H9 (cell line): Measurements from ENCODE around the gene MAST4. TPM values are rescaled to one million over a fixed set of nuclear protein-coding genes. Genes with fewer than 3 reads are reported as not detected.

ENCODE experiments used
- DNase-seq: peaks from one replicate; pipeline ENCODE4 v3.0.0-alpha.2; 2017
- H2AFZ ChIP-seq: one replicate; pipeline ENCODE4 v1.6.1; 2013; ENCODE audit warnings: mild to moderate bottlenecking, low read length, control low read depth, moderate library complexity
- H2AK5ac ChIP-seq: 2 replicates; pipeline ENCODE4 v1.6.1; 2013; ENCODE audit warnings: low read length, control low read depth, mixed read lengths; ENCODE audit not compliant: insufficient read length
- H2BK120ac ChIP-seq: one replicate; pipeline ENCODE4 v1.6.1; 2013; ENCODE audit warnings: low read depth, mild to moderate bottlenecking, low read length, control low read depth, inconsistent platforms; ENCODE audit not compliant: poor library complexity, severe bottlenecking
- H2BK12ac ChIP-seq: 2 replicates; pipeline ENCODE4 v1.6.1; 2013; ENCODE audit warnings: low read length, control low read depth, mixed read lengths, low read depth; ENCODE audit not compliant: insufficient read length
- H2BK15ac ChIP-seq: 2 replicates; pipeline ENCODE4 v1.6.1; 2013; ENCODE audit warnings: low read depth, low read length, control low read depth
- H2BK20ac ChIP-seq: one replicate; pipeline ENCODE4 v1.6.1; 2013; ENCODE audit warnings: low read depth, mild to moderate bottlenecking, low read length, control low read depth, inconsistent platforms; ENCODE audit not compliant: poor library complexity, severe bottlenecking
- H2BK5ac ChIP-seq: 2 replicates; pipeline ENCODE4 v1.6.1; 2013; ENCODE audit warnings: low read length, control low read depth, mixed read lengths; ENCODE audit not compliant: insufficient read length
- H3K14ac ChIP-seq: 2 replicates; pipeline ENCODE4 v1.6.1; 2013; ENCODE audit warnings: low read length, control low read depth; ENCODE audit not compliant: insufficient read depth
- H3K18ac ChIP-seq: 2 replicates; pipeline ENCODE4 v1.6.1; 2013; ENCODE audit warnings: low read depth, mild to moderate bottlenecking, mixed read lengths, low read length, control low read depth; ENCODE audit not compliant: insufficient read length
- H3K23ac ChIP-seq: 2 replicates; pipeline ENCODE4 v1.6.1; 2013; ENCODE audit warnings: low read length, control low read depth, mixed read lengths, low read depth; ENCODE audit not compliant: insufficient read length
- H3K23me2 ChIP-seq: 2 replicates; pipeline ENCODE4 v1.6.1; 2013; ENCODE audit warnings: low read depth, mild to moderate bottlenecking, mixed read lengths, low read length, control low read depth; ENCODE audit not compliant: insufficient read length, poor library complexity, severe bottlenecking
- H3K27ac ChIP-seq: 2 replicates; pipeline ENCODE4 v1.5.1; 2013; ENCODE audit warnings: low read length, control low read depth, mixed read lengths, low read depth; ENCODE audit not compliant: insufficient read length
- H3K27me3 ChIP-seq: 2 replicates; pipeline ENCODE4 v1.6.1; 2013; ENCODE audit warnings: low read length, control low read depth, inconsistent platforms; ENCODE audit not compliant: insufficient read depth
- H3K4ac ChIP-seq: 2 replicates; pipeline ENCODE4 v1.6.1; 2013; ENCODE audit warnings: low read depth, mild to moderate bottlenecking, control low read depth, inconsistent platforms, low read length, moderate library complexity
- H3K4me1 ChIP-seq: 2 replicates; pipeline ENCODE4 v1.6.1; 2013; ENCODE audit warnings: low read length, control low read depth, inconsistent platforms; ENCODE audit not compliant: insufficient read depth
- H3K4me2 ChIP-seq: 2 replicates; pipeline ENCODE4 v1.6.1; 2013; ENCODE audit warnings: low read length, control low read depth, mixed read lengths; ENCODE audit not compliant: insufficient read length, insufficient read depth
- H3K56ac ChIP-seq: 2 replicates; pipeline ENCODE4 v1.6.1; 2013; ENCODE audit warnings: low read depth, mild to moderate bottlenecking, mixed read lengths, low read length, control low read depth; ENCODE audit not compliant: insufficient read length
- H3K79me1 ChIP-seq: 2 replicates; pipeline ENCODE4 v1.6.1; 2013; ENCODE audit warnings: low read depth, mild to moderate bottlenecking, moderate library complexity, low read length, control low read depth, inconsistent platforms; ENCODE audit not compliant: insufficient read depth, poor library complexity, severe bottlenecking
- H3K79me2 ChIP-seq: 2 replicates; pipeline ENCODE4 v1.6.1; 2013; ENCODE audit warnings: low read length, control low read depth, inconsistent platforms; ENCODE audit not compliant: insufficient read depth
- H3K9ac ChIP-seq: 2 replicates; pipeline ENCODE4 v1.6.1; 2013; ENCODE audit warnings: low read length, control low read depth, mixed read lengths; ENCODE audit not compliant: insufficient read length; ENCODE audit errors: extremely low read depth
- H3K9me3 ChIP-seq: one replicate; pipeline ENCODE4 v1.6.1; 2013; ENCODE audit warnings: low read depth, low read length, inconsistent platforms; ENCODE audit not compliant: control insufficient read depth
- H3T11ph ChIP-seq: one replicate; pipeline ENCODE4 v1.6.1; 2013; ENCODE audit warnings: mild to moderate bottlenecking, low read length, control low read depth, inconsistent platforms
- H4K20me1 ChIP-seq: one replicate; pipeline ENCODE4 v1.6.1; 2013; ENCODE audit not compliant: control insufficient read depth, insufficient read length, insufficient read depth
- H4K5ac ChIP-seq: 2 replicates; pipeline ENCODE4 v1.6.1; 2013; ENCODE audit warnings: low read depth, mild to moderate bottlenecking, mixed read lengths, low read length, control low read depth; ENCODE audit not compliant: insufficient read length
- H4K8ac ChIP-seq: replicated peaks from 2 replicates; pipeline ENCODE4 v1.6.1; 2013; ENCODE audit warnings: low read length, control low read depth, mixed read lengths, low read depth; ENCODE audit not compliant: insufficient read length
- H4K91ac ChIP-seq: 2 replicates; pipeline ENCODE4 v1.6.1; 2013; ENCODE audit warnings: low read depth, mild to moderate bottlenecking, moderate library complexity, mixed read lengths, low read length, control low read depth; ENCODE audit not compliant: insufficient read length
- H3K27ac Mint-ChIP-seq, 3 experiments: 2 replicates in 2 of 3; 3 replicates in 1 of 3; pipeline ENCODE4 v1.8.0; 2020 to 2021; ENCODE audit warnings: mixed read lengths in 3 of 3, mild to moderate bottlenecking in 1 of 3, moderate library complexity in 1 of 3
- H3K27me3 Mint-ChIP-seq: 2 replicates; pipeline ENCODE4 v1.8.0; 2021; ENCODE audit warnings: low read depth, mild to moderate bottlenecking, moderate library complexity, mixed read lengths
- H3K36me3 Mint-ChIP-seq, 3 experiments: 2 replicates in 2 of 3; 3 replicates in 1 of 3; pipeline ENCODE4 v1.8.0; 2020 to 2021; ENCODE audit warnings: low read depth in 3 of 3, mixed read lengths in 3 of 3; ENCODE audit not compliant: insufficient read depth in 1 of 3
- H3K4me1 Mint-ChIP-seq, 2 experiments: 2 replicates each; pipeline ENCODE4 v1.8.0; 2020; ENCODE audit warnings: mixed read lengths in 2 of 2
- H3K4me3 Mint-ChIP-seq, 2 experiments: 2 replicates in 1 of 2; 3 replicates in 1 of 2; pipeline ENCODE4 v1.8.0; 2020 to 2021; ENCODE audit warnings: mild to moderate bottlenecking in 2 of 2, mixed read lengths in 2 of 2, moderate library complexity in 1 of 2
- H3K9me3 Mint-ChIP-seq, 2 experiments: 2 replicates in 1 of 2; 3 replicates in 1 of 2; pipeline ENCODE4 v1.8.0; 2020; ENCODE audit warnings: mild to moderate bottlenecking in 2 of 2, mixed read lengths in 2 of 2, moderate library complexity in 1 of 2
- WGBS: extraction: QIAGEN DNeasy Blood & Tissue Kit; methylation state at CpG from one replicate; pipeline ENCODE4 v1.1.7; 2013; ENCODE audit warnings: missing lambda C conversion rate, low lambda C conversion rate, mixed read lengths; ENCODE audit not compliant: insufficient read length; ENCODE audit errors: extremely low coverage; 5-methylcytosine and 5-hydroxymethylcytosine counted together
- total RNA-seq: library from RNA; stranded (reverse); gene quantifications from 2 replicates; pipeline ENCODE4 v1.2.1, GENCODE V29; 2021
- TF ChIP-seq, protein P1 (sequence below): fragments of 200-600 bp; sonication (generic); conservative IDR thresholded peaks from 3 replicates; pipeline ENCODE4 v1.8.0; 2021; ENCODE audit warnings: antibody characterized with exemption, mild to moderate bottlenecking

Gene MAST4
- total RNA-seq, 1 experiment from 2014 or later, result 3.7 TPM

DNA sequence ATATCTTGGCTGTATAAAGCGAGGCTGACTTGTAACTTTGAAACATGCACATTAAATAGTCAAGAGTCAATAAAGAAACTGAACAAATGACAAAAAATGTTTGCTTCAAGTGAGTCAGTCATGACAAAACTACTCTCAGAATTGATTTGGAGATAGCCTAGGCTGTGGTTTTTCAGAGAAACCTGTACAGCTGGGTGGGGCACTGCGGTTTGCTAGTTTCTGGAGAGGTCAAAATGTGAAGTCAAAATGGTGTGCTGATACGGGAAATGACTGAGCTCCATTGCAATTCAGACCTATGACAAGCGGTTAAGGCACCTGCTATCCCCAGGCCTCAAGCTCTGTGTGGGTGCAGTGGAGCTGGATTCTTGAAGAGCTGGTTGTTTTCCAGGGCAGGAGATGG, 610.7 kb downstream of the MAST4 start:
- Histone ChIP-seq H3K4me1 (no peaks in the 10 kb centered on the region), H3K9ac (no peak overlapping the region), H2BK5ac (no peak overlapping the region), H2BK15ac (no peak overlapping the region), H2BK120ac (no peak overlapping the region), H3K79me2 (no peaks in the 10 kb centered on the region), H2AK5ac (no peak overlapping the region), H4K20me1 (no peaks in the 10 kb centered on the region), H3K79me1 (no peaks in the 10 kb centered on the region), H2BK20ac (no peak overlapping the region), H4K5ac (no peak overlapping the region), H3K14ac (no peak overlapping the region), H3K9me3 (no peaks in the 10 kb centered on the region), H3K4ac (no peak overlapping the region), H3T11ph (no peak overlapping the region), H3K4me2 (no peak overlapping the region), H3K56ac (no peak overlapping the region), H3K27ac (no peak overlapping the region), H2AFZ (no peak overlapping the region), H3K27me3 (no peaks in the 10 kb centered on the region), H3K23ac (no peak overlapping the region), H3K18ac (no peak overlapping the region), H4K91ac (no peak overlapping the region), H2BK12ac (no peak overlapping the region), H3K23me2 (peaks cover 2% of the 10 kb centered on the region), H4K8ac (no peak overlapping the region)
- WGBS, result no CpG with 5 or more reads among the region's 4 CpGs
- peaks cover 0 to 2% of the 10 kb centered on the region in 2 experiments; a peak in 1 of 5 replicates for H3K9me3 Mint-ChIP-seq
- DNase-seq, result no peak
- H3K27me3 Mint-ChIP-seq, result peaks cover 2% of the 10 kb centered on the region
- H3K4me3 Mint-ChIP-seq, result no peak overlapping the region
- H3K27ac Mint-ChIP-seq, result no peak overlapping the region
- H3K36me3 Mint-ChIP-seq, result no peaks in the 10 kb centered on the region
- H3K4me1 Mint-ChIP-seq, result no peaks in the 10 kb centered on the region
- TF ChIP-seq, protein P1, sequence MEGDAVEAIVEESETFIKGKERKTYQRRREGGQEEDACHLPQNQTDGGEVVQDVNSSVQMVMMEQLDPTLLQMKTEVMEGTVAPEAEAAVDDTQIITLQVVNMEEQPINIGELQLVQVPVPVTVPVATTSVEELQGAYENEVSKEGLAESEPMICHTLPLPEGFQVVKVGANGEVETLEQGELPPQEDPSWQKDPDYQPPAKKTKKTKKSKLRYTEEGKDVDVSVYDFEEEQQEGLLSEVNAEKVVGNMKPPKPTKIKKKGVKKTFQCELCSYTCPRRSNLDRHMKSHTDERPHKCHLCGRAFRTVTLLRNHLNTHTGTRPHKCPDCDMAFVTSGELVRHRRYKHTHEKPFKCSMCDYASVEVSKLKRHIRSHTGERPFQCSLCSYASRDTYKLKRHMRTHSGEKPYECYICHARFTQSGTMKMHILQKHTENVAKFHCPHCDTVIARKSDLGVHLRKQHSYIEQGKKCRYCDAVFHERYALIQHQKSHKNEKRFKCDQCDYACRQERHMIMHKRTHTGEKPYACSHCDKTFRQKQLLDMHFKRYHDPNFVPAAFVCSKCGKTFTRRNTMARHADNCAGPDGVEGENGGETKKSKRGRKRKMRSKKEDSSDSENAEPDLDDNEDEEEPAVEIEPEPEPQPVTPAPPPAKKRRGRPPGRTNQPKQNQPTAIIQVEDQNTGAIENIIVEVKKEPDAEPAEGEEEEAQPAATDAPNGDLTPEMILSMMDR, result no peak
